Lung (tissue), 12 donors: ENCODE results near the gene COPB2. TPM values are rescaled to one million over a fixed set of nuclear protein-coding genes. Genes with fewer than 3 reads are reported as not detected.

ENCODE experiments used
- ATAC-seq: fragments of 200-7000 bp; cut with Tn5 transposase; one replicate; pipeline ENCODE4 v1.9.1; 2020; ENCODE audit warnings: moderate number of reproducible peaks; ENCODE audit not compliant: insufficient read depth, low FRiP score
- DNase-seq, 3 donors: peaks; one replicate each; pipeline ENCODE4 v3.0.0-alpha.2; 2013 to 2017
- H3K27ac ChIP-seq, 2 donors: one replicate each; pipeline ENCODE4 v1.5.1; 2013; ENCODE audit warnings: mild to moderate bottlenecking in 2 of 2, moderate library complexity in 2 of 2, control low read depth in 1 of 2, inconsistent platforms in 1 of 2, low read depth in 1 of 2, low read length in 1 of 2
- H3K27me3 ChIP-seq, 3 donors: one replicate each; pipeline ENCODE4 v1.5.1; 2013; ENCODE audit warnings: low read length in 2 of 3; ENCODE audit not compliant: control insufficient read depth in 3 of 3, insufficient read depth in 3 of 3
- H3K36me3 ChIP-seq, 4 donors: one replicate each; pipeline ENCODE4 v1.5.1; 2013; ENCODE audit warnings: low read length in 4 of 4, mild to moderate bottlenecking in 1 of 4, moderate library complexity in 1 of 4; ENCODE audit not compliant: control insufficient read depth in 4 of 4, insufficient read depth in 4 of 4
- H3K4me1 ChIP-seq, 5 donors: one replicate each; pipeline ENCODE4 v1.5.1; 2013; ENCODE audit warnings: low read length in 5 of 5, mild to moderate bottlenecking in 2 of 5, moderate library complexity in 1 of 5; ENCODE audit not compliant: control insufficient read depth in 5 of 5, insufficient read depth in 5 of 5
- H3K4me3 ChIP-seq: one replicate; pipeline ENCODE4 v1.5.1; 2013; ENCODE audit warnings: mild to moderate bottlenecking, control low read depth, moderate library complexity
- H3K9ac ChIP-seq, 2 donors: one replicate each; pipeline ENCODE4 v1.5.1; 2013; ENCODE audit warnings: low read length in 2 of 2, control low read depth in 1 of 2; ENCODE audit not compliant: insufficient read depth in 1 of 2
- H3K9me3 ChIP-seq, 4 donors: one replicate each; pipeline ENCODE4 v1.5.1; 2013; ENCODE audit warnings: low read length in 3 of 4, mild to moderate bottlenecking in 1 of 4, moderate library complexity in 1 of 4; ENCODE audit not compliant: control insufficient read depth in 4 of 4, insufficient read depth in 3 of 4
- CTCF ChIP-seq: IDR thresholded peaks from 2 replicates; pipeline ENCODE4 v1.5.1; 2012; ENCODE audit warnings: mild to moderate bottlenecking; ENCODE audit errors: control extremely low read depth, extremely low read depth
- WGBS, 2 donors: extraction: QIAGEN DNeasy Blood & Tissue Kit; methylation state at CpG; one replicate each; pipeline ENCODE4 v1.1.7; 2013; 5-methylcytosine and 5-hydroxymethylcytosine counted together
- polyA plus RNA-seq, 2 donors: library from polyadenylated mRNA; stranded (reverse); fragments of 200-250 nt; gene quantifications; one replicate each; pipeline ENCODE4 v1.2.1, GENCODE V29; 2013
- total RNA-seq, 2 donors: library from RNA; depleted of rRNA in 1 of 2; stranded (reverse); fragments of >200 nt in 1 of 2; gene quantifications; one replicate each; pipeline ENCODE4 v1.2.1, GENCODE V29; 2014 to 2021
- donor health status: control.
- donor health status: control.
- donor health status: Bipolar disorder and iron deficiency.
- donor health status: healthy.
- donor health status: DM: yes; HTN: yes; CAD: no.

The COPB2 gene
- total and polyA plus RNA-seq, 4 donors: 36.9 to 136 (median 103) TPM

- DNase-seq: no peak
- TF ChIP-seq CTCF: no peak
- H3K4me3 ChIP-seq: no peak overlapping the region
- peaks cover 0 to 4% (median 0%) of the 10 kb centered on the region in 5 donors for H3K4me1 ChIP-seq
- no peak overlapping the region for H3K9ac ChIP-seq
- ATAC-seq: no peak
- H3K9me3 ChIP-seq: peaks cover 0 to 2% (median 0%) of the 10 kb centered on the region in 4 donors
- WGBS, 2 donors: 73 to 89% methylated on average over 8 of the region's 8 CpGs
- no peak overlapping the region for H3K27ac ChIP-seq
- no peaks in the 10 kb centered on the region for H3K36me3 ChIP-seq
- H3K27me3 ChIP-seq: no peaks in the 10 kb centered on the region
Observed at GRCh38 chr3:139320551-139321309, 68.7 kb downstream of the COPB2 start.

GRCh38 chr3:139319428-139320402, 69.7 kb downstream of the COPB2 start:
- 64 to 73% methylated on average over 10 of the region's 10 CpGs for WGBS, 2 donors
- H3K4me3 ChIP-seq: no peak overlapping the region
- no peaks in the 10 kb centered on the region for H3K27me3 ChIP-seq
- no peak for ATAC-seq
- peaks cover 0 to 4% (median 0%) of the 10 kb centered on the region in 5 donors for H3K4me1 ChIP-seq
- no peak overlapping the region for H3K27ac ChIP-seq
- H3K36me3 ChIP-seq: no peaks in the 10 kb centered on the region
- no peak overlapping the region for H3K9ac ChIP-seq
- DNase-seq: peak; percentile 46 to 58 (median 47)
- H3K9me3 ChIP-seq: peaks cover 0 to 2% (median 0%) of the 10 kb centered on the region in 4 donors
- TF ChIP-seq CTCF: no peak

- Histone ChIP-seq H3K9me3 (peaks cover 0 to 3% (median 0%) of the 10 kb centered on the region in 4 donors), H3K27ac (no peak overlapping the region), H3K36me3 (no peaks in the 10 kb centered on the region), H3K4me3 (no peak overlapping the region), H3K9ac (no peak overlapping the region), H3K4me1 (peaks cover 0 to 4% (median 0%) of the 10 kb centered on the region in 5 donors), H3K27me3 (no peaks in the 10 kb centered on the region)
- ATAC-seq (no peak), DNase-seq (no peak)
- TF ChIP-seq CTCF: no peak
- 85 to 88% methylated on average over 6 of the region's 6 CpGs for WGBS, 2 donors
Observed at GRCh38 chr3:139318826-139319225, 70.6 kb downstream of the COPB2 start.
